Fibroblast of the aortic adventitia (primary cell): ENCODE data around the gene SLC9C2. TPM values are rescaled to one million over a fixed set of nuclear protein-coding genes. Genes with fewer than 3 reads are reported as not detected.

ENCODE experiments used
- DNase-seq: peaks from one replicate; pipeline ENCODE4 v3.0.0-alpha.2; 2010; ENCODE audit warnings: low read depth
- H3K4me3 ChIP-seq: 2 replicates; pipeline ENCODE4 v1.5.1; 2011; ENCODE audit warnings: low read depth, mild to moderate bottlenecking, control low read depth, low read length, moderate library complexity
- total RNA-seq: library from RNA; depleted of rRNA; stranded (reverse); fragments of >200 nt; gene quantifications from 2 replicates; pipeline ENCODE4 v1.2.3, GENCODE V29; 2012; ENCODE audit warnings: low replicate concordance
- TF ChIP-seq, protein P1 (sequence below): IDR thresholded peaks from 2 replicates; pipeline ENCODE4 v1.5.1; 2011; ENCODE audit warnings: mild to moderate bottlenecking, low read length, control low read depth, inconsistent platforms; ENCODE audit not compliant: insufficient read depth

Gene SLC9C2
- total RNA-seq, 1 donor = not detected

DNA sequence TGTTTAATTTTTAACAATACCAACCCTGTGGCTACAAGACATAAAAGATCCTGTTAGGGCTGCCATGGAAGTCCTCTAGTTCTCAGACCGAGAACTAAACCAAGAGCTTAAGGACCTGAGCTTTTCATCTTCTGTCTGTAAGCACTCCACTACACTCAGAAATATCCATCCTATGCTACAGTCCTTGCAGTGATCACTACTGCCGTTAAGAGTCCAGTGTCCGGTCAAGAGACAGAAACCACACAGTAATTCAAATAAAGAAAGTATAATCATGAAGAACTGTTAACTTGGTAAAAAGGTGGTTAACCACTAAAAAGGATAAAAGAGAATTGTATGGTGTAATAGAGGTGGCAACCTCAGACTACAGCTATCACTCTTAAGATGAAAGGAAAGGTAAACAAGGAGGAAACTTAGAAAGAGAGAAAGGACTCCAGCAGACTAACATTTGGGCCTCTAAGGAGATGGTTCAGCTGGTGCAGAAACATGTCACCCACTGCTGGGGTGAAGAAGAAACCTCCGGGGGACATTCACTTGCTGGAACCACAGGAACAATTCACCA lies 147.8 kb downstream of the SLC9C2 start:
- H3K4me3 ChIP-seq = no peak overlapping the region
- TF ChIP-seq, protein P1, sequence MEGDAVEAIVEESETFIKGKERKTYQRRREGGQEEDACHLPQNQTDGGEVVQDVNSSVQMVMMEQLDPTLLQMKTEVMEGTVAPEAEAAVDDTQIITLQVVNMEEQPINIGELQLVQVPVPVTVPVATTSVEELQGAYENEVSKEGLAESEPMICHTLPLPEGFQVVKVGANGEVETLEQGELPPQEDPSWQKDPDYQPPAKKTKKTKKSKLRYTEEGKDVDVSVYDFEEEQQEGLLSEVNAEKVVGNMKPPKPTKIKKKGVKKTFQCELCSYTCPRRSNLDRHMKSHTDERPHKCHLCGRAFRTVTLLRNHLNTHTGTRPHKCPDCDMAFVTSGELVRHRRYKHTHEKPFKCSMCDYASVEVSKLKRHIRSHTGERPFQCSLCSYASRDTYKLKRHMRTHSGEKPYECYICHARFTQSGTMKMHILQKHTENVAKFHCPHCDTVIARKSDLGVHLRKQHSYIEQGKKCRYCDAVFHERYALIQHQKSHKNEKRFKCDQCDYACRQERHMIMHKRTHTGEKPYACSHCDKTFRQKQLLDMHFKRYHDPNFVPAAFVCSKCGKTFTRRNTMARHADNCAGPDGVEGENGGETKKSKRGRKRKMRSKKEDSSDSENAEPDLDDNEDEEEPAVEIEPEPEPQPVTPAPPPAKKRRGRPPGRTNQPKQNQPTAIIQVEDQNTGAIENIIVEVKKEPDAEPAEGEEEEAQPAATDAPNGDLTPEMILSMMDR = no peak
- DNase-seq = no peak

DNA sequence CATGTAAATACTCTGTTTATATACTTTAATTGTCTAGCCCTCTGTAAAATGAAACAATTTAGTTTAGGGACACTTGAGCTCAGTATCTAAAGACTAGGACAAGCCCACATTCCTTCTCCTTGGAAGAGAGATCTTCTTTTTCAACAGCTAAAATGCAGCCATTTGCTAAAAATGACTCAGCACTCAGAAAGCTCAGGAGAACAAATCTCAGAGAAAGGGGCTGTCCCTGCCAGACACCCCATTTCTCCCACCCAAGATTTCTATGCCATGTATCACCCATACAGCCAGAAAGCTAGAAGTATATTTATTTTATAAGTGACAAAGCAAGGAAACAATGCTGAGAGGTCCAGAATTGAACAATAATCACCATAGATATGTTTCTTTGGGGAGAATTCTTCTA lies 148.9 kb downstream of the SLC9C2 start:
- DNase-seq = peak; percentile 47
- TF ChIP-seq, protein P1 = no peak
- no peak overlapping the region for H3K4me3 ChIP-seq

DNA sequence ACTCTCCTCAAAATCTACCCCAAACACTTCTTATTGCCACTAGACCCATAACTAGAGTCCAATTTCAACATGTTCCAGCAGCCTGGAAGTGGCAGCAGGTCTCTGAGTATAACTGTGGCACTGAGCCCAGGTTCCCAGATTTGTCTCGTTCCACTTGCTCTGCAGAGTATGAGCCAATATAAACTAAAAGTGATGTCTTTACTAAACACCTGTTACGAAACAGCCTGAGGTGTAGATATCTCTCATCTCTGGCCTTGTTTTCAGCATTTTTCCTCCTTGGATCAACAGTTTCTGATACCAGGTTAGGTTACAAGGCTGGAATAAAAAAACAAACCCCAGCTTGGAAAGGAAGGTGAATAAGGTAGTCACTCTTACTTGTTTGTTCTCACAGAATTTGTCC lies 150.9 kb downstream of the SLC9C2 start:
- TF ChIP-seq, protein P1 = no peak
- H3K4me3 ChIP-seq = no peak overlapping the region
- DNase-seq = peak; percentile 58

Other genes with a start within 250 kb of the SLC9C2 start
- 185 and 278 TPM in 2 replicates for gene PRDX6, start 125.7 kb downstream of the SLC9C2 start, total RNA-seq
- gene TEX50, start 32.3 kb upstream of the SLC9C2 start, total RNA-seq = not detected in 2 replicates
- gene ANKRD45, start 66.8 kb upstream of the SLC9C2 start, total RNA-seq = 0.09 and 0.82 TPM in 2 replicates
- 16.9 and 30.6 TPM in 2 replicates for gene KLHL20, start 111.9 kb upstream of the SLC9C2 start, total RNA-seq
- 15.9 and 18.3 TPM in 2 replicates for gene DARS2, start 221.6 kb upstream of the SLC9C2 start, total RNA-seq
- gene CENPL, start 221.8 kb upstream of the SLC9C2 start, total RNA-seq = 6.5 and 27.5 TPM in 2 replicates